Astrocyte (in vitro differentiated cells and primary cell): ENCODE data around the gene MAP2K7. TPM values are rescaled to one million over a fixed set of nuclear protein-coding genes. Genes with fewer than 3 reads are reported as not detected.

ENCODE experiments used
- DNase-seq: peaks from one replicate; pipeline ENCODE4 v3.0.0-alpha.2; 2010; ENCODE audit warnings: low read depth
- FAIRE-seq: peaks from 2 replicates; lab custom pipeline; 2011; peaks lifted over from hg19 to GRCh38; lab: Jason Lieb, UNC
- H2AFZ ChIP-seq: 2 replicates; pipeline ENCODE4 v1.6.0; 2012; ENCODE audit warnings: low read depth, low read length, inconsistent platforms
- H3K27ac ChIP-seq: 2 replicates; pipeline ENCODE4 v1.5.1; 2011; ENCODE audit warnings: low read depth, low read length, inconsistent platforms
- H3K27me3 ChIP-seq: 2 replicates; pipeline ENCODE4 v1.6.0; 2011; ENCODE audit warnings: low read length, inconsistent platforms; ENCODE audit not compliant: insufficient read depth
- H3K36me3 ChIP-seq: 2 replicates; pipeline ENCODE4 v1.5.1; 2011; ENCODE audit warnings: low read length, inconsistent platforms; ENCODE audit not compliant: insufficient read depth
- H3K4me1 ChIP-seq: 2 replicates; pipeline ENCODE4 v1.5.1; 2011; ENCODE audit warnings: low read length, inconsistent platforms; ENCODE audit not compliant: insufficient read depth
- H3K4me2 ChIP-seq: 2 replicates; pipeline ENCODE4 v1.6.0; 2012; ENCODE audit warnings: low read length, inconsistent platforms
- H3K4me3 ChIP-seq: 2 replicates; pipeline ENCODE4 v1.5.1; 2011; ENCODE audit warnings: low read depth, mild to moderate bottlenecking, low read length, inconsistent platforms; ENCODE audit not compliant: insufficient read depth
- H3K79me2 ChIP-seq: 2 replicates; pipeline ENCODE4 v1.6.0; 2012; ENCODE audit warnings: mild to moderate bottlenecking, low read length, inconsistent platforms; ENCODE audit not compliant: insufficient read depth
- H3K9ac ChIP-seq: 2 replicates; pipeline ENCODE4 v1.6.0; 2012; ENCODE audit warnings: mild to moderate bottlenecking, low read length, inconsistent platforms
- H3K9me3 ChIP-seq: 2 replicates; pipeline ENCODE4 v1.5.1; 2012; ENCODE audit warnings: low read depth, mild to moderate bottlenecking, low read length, inconsistent platforms; ENCODE audit not compliant: insufficient read depth
- H4K20me1 ChIP-seq: 2 replicates; pipeline ENCODE4 v1.6.0; 2012; ENCODE audit warnings: low read length, inconsistent platforms; ENCODE audit not compliant: insufficient read depth
- H3K27ac Mint-ChIP-seq: one replicate; pipeline ENCODE4 v1.8.0; 2021; ENCODE audit warnings: mild to moderate bottlenecking, mixed read lengths; ENCODE audit not compliant: unreplicated experiment
- H3K27me3 Mint-ChIP-seq: one replicate; pipeline ENCODE4 v1.8.0; 2021; ENCODE audit warnings: low read depth, mixed read lengths; ENCODE audit not compliant: unreplicated experiment
- H3K36me3 Mint-ChIP-seq: one replicate; pipeline ENCODE4 v1.8.0; 2021; ENCODE audit warnings: low read depth, mixed read lengths; ENCODE audit not compliant: unreplicated experiment
- H3K4me1 Mint-ChIP-seq: one replicate; pipeline ENCODE4 v1.8.0; 2021; ENCODE audit warnings: low read depth, mixed read lengths; ENCODE audit not compliant: unreplicated experiment
- H3K4me3 Mint-ChIP-seq: one replicate; pipeline ENCODE4 v1.8.0; 2021; ENCODE audit warnings: mild to moderate bottlenecking, moderate library complexity, mixed read lengths; ENCODE audit not compliant: unreplicated experiment
- H3K9me3 Mint-ChIP-seq: one replicate; pipeline ENCODE4 v1.8.0; 2021; ENCODE audit warnings: mild to moderate bottlenecking, mixed read lengths; ENCODE audit not compliant: unreplicated experiment
- CTCF ChIP-seq: IDR thresholded peaks from 2 replicates; pipeline ENCODE4 v1.5.1; 2011; ENCODE audit warnings: low read depth, mild to moderate bottlenecking, inconsistent platforms, low read length, moderate library complexity; ENCODE audit not compliant: insufficient read depth
- EZH2 ChIP-seq: IDR thresholded peaks from 2 replicates; pipeline ENCODE4 v1.6.1; 2012; ENCODE audit warnings: mild to moderate bottlenecking, low read length, inconsistent platforms; ENCODE audit not compliant: insufficient read depth
- total RNA-seq: library from RNA; stranded (reverse); gene quantifications from 2 replicates; pipeline ENCODE4 v1.2.1, GENCODE V29; 2021

The MAP2K7 gene
- total RNA-seq, 1 donor from 2014 or later, result 22.9 TPM

- peaks cover 17% of the 10 kb centered on the region for H3K27me3 Mint-ChIP-seq
- no peak overlapping the region for H3K4me3 Mint-ChIP-seq
- H3K27ac Mint-ChIP-seq, result no peak overlapping the region
- Histone ChIP-seq H3K36me3 (no peaks in the 10 kb centered on the region), H3K9me3 (no peaks in the 10 kb centered on the region), H3K4me1 (no peaks in the 10 kb centered on the region), H3K4me3 (no peak overlapping the region), H3K79me2 (no peaks in the 10 kb centered on the region), H3K9ac (no peak overlapping the region), H4K20me1 (peaks cover 13% of the 10 kb centered on the region), H3K27ac (no peak overlapping the region), H3K4me2 (no peak overlapping the region), H2AFZ (no peak overlapping the region), H3K27me3 (no peaks in the 10 kb centered on the region)
- H3K9me3 Mint-ChIP-seq, result no peaks in the 10 kb centered on the region
- DNase-seq (no peak), FAIRE-seq (no peak)
- H3K4me1 Mint-ChIP-seq, result peaks cover 2% of the 10 kb centered on the region
- TF ChIP-seq EZH2 (no peak), CTCF (no peak)
- peaks cover 2% of the 10 kb centered on the region for H3K36me3 Mint-ChIP-seq
Measured at GRCh38 chr19:7859831-7860713, 43.6 kb upstream of the MAP2K7 start.

DNA sequence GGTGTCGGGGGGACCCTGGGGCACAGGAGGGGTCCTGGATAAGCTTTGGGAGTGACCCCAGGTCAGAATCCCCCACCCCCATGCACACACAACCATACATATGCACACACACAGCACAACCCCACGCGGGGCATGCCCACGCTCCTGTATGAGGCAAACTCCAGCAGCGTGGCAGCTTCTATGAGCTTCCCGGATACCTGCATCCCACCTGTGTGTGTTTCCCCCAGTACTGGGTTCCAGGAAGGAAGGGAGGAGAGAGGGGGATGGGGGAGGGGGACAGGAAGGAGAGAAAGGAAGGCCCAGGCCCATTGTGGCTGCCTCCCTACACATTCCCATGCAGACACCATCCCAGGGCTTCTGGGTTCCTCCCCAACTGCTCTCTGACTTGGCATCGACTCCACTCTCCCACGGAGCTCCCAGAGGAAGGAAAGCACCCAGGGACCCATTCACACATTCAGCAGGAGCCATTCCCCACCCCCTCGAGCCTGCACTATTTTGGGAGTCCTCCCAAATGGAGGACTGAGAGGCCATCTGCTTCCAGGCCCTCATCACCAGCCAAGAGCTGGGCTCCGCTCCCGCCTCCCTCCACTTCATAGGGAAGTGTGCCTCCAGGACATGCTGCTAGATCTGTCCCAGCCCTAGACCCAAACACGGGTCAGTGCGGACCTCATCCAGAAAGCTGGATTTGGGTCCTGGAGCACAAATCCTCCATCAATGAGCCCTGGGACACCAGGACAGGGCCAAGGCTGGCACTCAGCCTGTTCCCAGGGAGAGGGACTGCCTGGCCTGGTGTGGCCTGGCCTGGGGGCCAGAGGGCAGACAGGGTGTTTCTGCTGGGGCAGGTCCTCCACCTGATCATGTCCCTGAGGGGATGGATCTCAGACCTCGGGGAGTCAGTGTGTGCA is 42.7 kb upstream of the MAP2K7 start:
- Histone ChIP-seq H3K9ac (no peak overlapping the region), H3K36me3 (no peaks in the 10 kb centered on the region), H3K27me3 (peaks cover 4% of the 10 kb centered on the region), H3K27ac (no peak overlapping the region), H3K9me3 (no peaks in the 10 kb centered on the region), H2AFZ (no peak overlapping the region), H3K4me2 (no peak overlapping the region), H3K4me3 (no peak overlapping the region), H4K20me1 (peaks cover 18% of the 10 kb centered on the region), H3K79me2 (no peaks in the 10 kb centered on the region), H3K4me1 (no peaks in the 10 kb centered on the region)
- Mint-ChIP-seq H3K27ac (no peak overlapping the region), H3K9me3 (no peaks in the 10 kb centered on the region), H3K27me3 (peaks cover 20% of the 10 kb centered on the region), H3K4me1 (peaks cover 2% of the 10 kb centered on the region), H3K4me3 (no peak overlapping the region), H3K36me3 (peaks cover 2% of the 10 kb centered on the region)
- TF ChIP-seq CTCF, result no peak
- no peak for TF ChIP-seq EZH2
- FAIRE-seq (no peak), DNase-seq (no peak)
